D341Med (cell line): ENCODE measurements around the gene CDC42BPA.

Experiments used
- DNase-seq: peaks from one replicate; pipeline ENCODE4 v3.0.0; 2012; ENCODE audit warnings: low spot score

Gene CDC42BPA

DNA sequence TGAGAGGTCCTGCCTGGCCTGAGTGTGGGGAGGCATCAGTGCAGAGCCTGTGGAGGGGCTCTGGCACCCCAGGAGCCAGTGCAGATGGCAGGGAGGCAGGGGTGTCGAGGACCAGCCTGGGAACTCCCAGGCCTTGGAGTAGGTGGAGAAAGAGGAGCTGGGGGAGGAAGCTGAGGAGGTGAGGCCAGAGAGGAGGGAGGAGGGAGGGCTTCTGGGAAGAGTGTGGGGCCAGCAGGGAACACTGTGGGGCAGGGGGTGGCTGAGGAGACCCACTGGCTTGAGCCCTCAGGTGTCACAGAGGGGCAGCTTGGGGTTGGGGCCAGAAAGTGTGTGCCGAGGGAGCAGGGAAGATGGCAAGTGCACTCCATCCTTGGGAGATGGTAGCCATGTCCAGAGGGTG lies 374.4 kb downstream of the CDC42BPA start:
- DNase-seq = no peak

DNA sequence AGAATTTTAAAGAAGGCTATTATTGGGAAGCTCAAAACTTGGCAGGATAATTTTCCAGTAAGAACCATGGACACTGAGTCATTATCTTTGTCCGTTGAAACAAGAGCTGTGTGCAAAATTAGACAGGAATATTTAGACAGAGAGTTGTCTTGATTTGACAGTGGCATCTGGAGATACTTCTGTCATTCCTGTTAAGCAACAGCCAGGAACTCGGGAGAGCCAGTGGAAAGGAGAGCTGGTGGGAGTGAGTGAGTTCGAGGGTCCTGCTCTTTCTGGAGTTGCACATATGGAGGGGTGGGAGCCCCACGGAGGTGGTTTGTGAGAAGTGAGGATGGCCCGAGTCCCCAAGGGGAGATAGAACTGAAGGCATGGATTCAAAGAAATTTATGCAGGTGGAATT lies 375.1 kb downstream of the CDC42BPA start:
- DNase-seq = no peak

DNA sequence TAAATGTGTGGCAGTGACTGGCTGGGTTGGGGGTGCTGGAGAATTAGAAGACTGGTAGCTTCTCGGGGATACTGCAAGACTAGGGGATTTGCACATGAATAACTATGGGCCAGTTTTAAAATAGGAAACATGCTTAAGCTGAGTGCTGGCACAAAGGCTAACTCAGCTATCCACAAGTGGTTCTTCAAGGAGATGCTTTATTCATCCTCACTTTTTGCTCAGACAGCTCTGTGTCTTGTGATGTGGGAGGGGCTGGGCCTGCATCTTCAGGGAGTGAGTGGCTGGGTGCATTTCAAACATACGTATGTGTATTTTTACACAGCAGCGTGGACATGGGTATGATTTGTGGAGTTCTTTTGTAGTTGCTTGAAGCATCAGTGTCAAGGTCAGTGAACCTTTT lies 375.9 kb downstream of the CDC42BPA start:
- no peak for DNase-seq

DNA sequence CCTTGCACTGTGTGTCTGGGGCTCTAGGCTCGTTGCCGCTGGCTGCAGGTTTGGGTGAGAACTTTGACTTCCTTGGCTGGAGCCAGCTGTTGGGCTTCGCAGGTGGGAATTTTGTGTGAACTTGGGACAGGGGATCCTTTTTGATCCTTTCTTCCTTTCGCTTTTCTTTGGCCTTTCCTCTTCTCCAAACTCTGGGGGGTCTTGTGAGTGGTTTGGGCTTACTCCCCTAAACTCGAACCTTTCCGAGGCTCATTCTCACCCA lies 377.6 kb downstream of the CDC42BPA start:
- DNase-seq = no peak

DNA sequence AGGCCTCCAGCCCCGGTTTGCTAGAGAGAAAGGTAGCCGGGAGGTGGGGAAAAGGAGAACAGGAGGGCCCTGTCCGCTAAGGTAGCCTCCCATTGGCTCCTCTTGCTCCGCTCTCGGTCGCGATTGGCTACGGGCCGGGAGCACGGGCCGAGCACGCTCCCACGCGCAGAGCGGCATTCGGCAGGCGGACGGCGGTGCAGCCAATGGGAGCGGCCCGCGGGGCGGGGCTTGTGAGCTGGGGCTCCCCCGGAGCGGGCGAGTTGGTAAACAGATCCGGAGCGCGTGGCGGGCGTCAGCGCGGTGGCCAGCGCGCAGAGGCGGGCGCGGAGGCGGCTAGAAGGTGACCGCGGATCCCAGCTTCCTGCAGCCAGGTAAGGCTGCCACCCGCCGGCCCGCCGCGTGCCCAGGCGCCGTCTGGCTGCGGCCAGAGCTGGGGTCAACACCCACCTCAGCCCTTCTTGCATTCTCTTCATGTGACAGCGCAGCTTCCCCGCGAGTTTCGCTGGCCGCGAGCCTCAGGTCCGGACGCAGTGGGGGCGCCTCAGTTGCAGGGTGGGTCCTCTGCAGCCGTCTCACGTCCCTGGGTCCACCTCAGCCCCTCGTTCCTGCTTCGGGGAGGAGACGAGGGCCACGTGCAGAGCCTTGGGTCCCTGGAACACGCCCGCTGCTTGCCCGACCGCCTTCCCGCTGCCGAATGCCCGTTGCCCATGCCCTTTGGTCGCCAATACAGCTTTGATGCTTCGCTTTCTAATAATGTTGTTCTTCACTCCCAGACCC lies 378.1 kb downstream of the CDC42BPA start, which contains the start of gene COQ8A:
Gene COQ8A, plus strand, starts transcription at position 266 of the 777 bp plus-strand sequence. CDS start 21,092 bp downstream, outside the sequence.
- DNase-seq = peak; percentile 99
